Neural progenitor cell (in vitro differentiated cells): Measurements from ENCODE around the gene CCDC78. TPM values are rescaled to one million over a fixed set of nuclear protein-coding genes. Genes with fewer than 3 reads are reported as not detected.
"Not testable (repeated sequence)": the region's sequence is repeated elsewhere in the genome, so short reads cannot be mapped to it uniquely, and the experiment has no call there.

Experiments
- DNase-seq: peaks from one replicate; pipeline ENCODE4 v3.0.0-alpha.2; 2016; ENCODE audit warnings: low spot score
- H2AFZ ChIP-seq: fragments of 200-600 bp; sonication (generic); replicated peaks from 2 replicates; pipeline ENCODE4 v1.6.1; 2016; ENCODE audit warnings: antibody characterized with exemption
- H3F3A ChIP-seq: fragments of 200-600 bp; sonication (generic); 2 replicates; pipeline ENCODE4 v1.6.1; 2016; ENCODE audit warnings: antibody characterized with exemption, low read depth
- H3K27ac ChIP-seq: fragments of 200-600 bp; sonication (generic); 2 replicates; pipeline ENCODE4 v1.5.1; 2016; ENCODE audit warnings: mild to moderate bottlenecking
- H3K27me3 ChIP-seq: fragments of 200-600 bp; sonication (generic); 2 replicates; pipeline ENCODE4 v1.6.1; 2016; ENCODE audit warnings: mild to moderate bottlenecking, moderate library complexity
- H3K36me3 ChIP-seq: fragments of 200-600 bp; sonication (generic); 2 replicates; pipeline ENCODE4 v1.5.1; 2016
- H3K4me1 ChIP-seq: fragments of 200-600 bp; sonication (generic); 2 replicates; pipeline ENCODE4 v1.6.1; 2016; ENCODE audit warnings: mixed run types
- H3K4me2 ChIP-seq: fragments of 200-600 bp; sonication (generic); 2 replicates; pipeline ENCODE4 v1.6.1; 2016
- H3K4me3 ChIP-seq: fragments of 200-600 bp; sonication (generic); 2 replicates; pipeline ENCODE4 v1.5.1; 2016
- H3K79me2 ChIP-seq: fragments of 200-600 bp; sonication (generic); 2 replicates; pipeline ENCODE4 v1.6.1; 2016; ENCODE audit warnings: low read depth
- H3K9ac ChIP-seq: fragments of 200-600 bp; sonication (generic); 2 replicates; pipeline ENCODE4 v1.6.1; 2016
- H3K9me3 ChIP-seq: fragments of 200-600 bp; sonication (generic); 2 replicates; pipeline ENCODE4 v1.5.1; 2016; ENCODE audit warnings: low read depth
- H4K20me1 ChIP-seq: fragments of 200-600 bp; sonication (generic); 2 replicates; pipeline ENCODE4 v1.6.1; 2016; ENCODE audit warnings: low read depth
- H3K27ac Mint-ChIP-seq: 3 replicates; pipeline ENCODE4 v1.8.0; 2021; ENCODE audit warnings: mixed read lengths
- H3K27me3 Mint-ChIP-seq: 2 replicates; pipeline ENCODE4 v1.8.0; 2022; ENCODE audit warnings: low read depth, mild to moderate bottlenecking, inconsistent platforms, moderate library complexity, mixed read lengths; ENCODE audit not compliant: insufficient read depth
- H3K36me3 Mint-ChIP-seq: 3 replicates; pipeline ENCODE4 v1.8.0; 2021; ENCODE audit warnings: mixed read lengths
- H3K4me1 Mint-ChIP-seq: 3 replicates; pipeline ENCODE4 v1.8.0; 2021; ENCODE audit warnings: mixed read lengths
- H3K4me3 Mint-ChIP-seq: 3 replicates; pipeline ENCODE4 v1.8.0; 2021; ENCODE audit warnings: mild to moderate bottlenecking, moderate library complexity, mixed read lengths
- H3K9me3 Mint-ChIP-seq: 3 replicates; pipeline ENCODE4 v1.8.0; 2020; ENCODE audit warnings: mixed read lengths
- CTCF ChIP-seq: fragments of 200-600 bp; sonication (generic); IDR thresholded peaks from 2 replicates; pipeline ENCODE4 v1.5.1; 2017; ENCODE audit warnings: antibody characterized with exemption, mild to moderate bottlenecking
- EZH2 ChIP-seq: fragments of 200-600 bp; sonication (generic); IDR thresholded peaks from 2 replicates; pipeline ENCODE4 v1.6.1; 2017; ENCODE audit warnings: antibody characterized with exemption, mild to moderate bottlenecking, moderate library complexity
- EZH2phosphoT487 ChIP-seq: fragments of 200-600 bp; sonication (generic); IDR thresholded peaks from 2 replicates; pipeline ENCODE4 v1.6.1; 2017; ENCODE audit warnings: antibody characterized with exemption
- total RNA-seq: library from RNA; depleted of rRNA; stranded (reverse); fragments of >200 nt; gene quantifications from 2 replicates; pipeline ENCODE4 v1.2.3, GENCODE V29; 2015; ENCODE audit warnings: low replicate concordance

CCDC78 gene
- total RNA-seq, 1 donor from 2014 or later: 0.67 TPM

GRCh38 chr16:693364-693763 is 32.9 kb downstream of the CCDC78 start:
- Histone ChIP-seq H3K4me2 (peak overlapping the region; percentile 76), H3K79me2 (peaks cover 10% of the 10 kb centered on the region), H3K9me3 (no peaks in the 10 kb centered on the region), H3K4me1 (peaks cover 8% of the 10 kb centered on the region), H3K27me3 (peaks cover 80% of the 10 kb centered on the region), H3K4me3 (peak overlapping the region; percentile 44), H4K20me1 (peaks cover 13% of the 10 kb centered on the region), H3F3A (peaks cover 32% of the 10 kb centered on the region), H2AFZ (no peak overlapping the region), H3K36me3 (no peaks in the 10 kb centered on the region), H3K9ac (no peak overlapping the region), H3K27ac (no peak overlapping the region)
- Mint-ChIP-seq H3K9me3 (no peaks in the 10 kb centered on the region), H3K27me3 (peaks cover 36% of the 10 kb centered on the region), H3K4me3 (peak overlapping the region; percentile 48), H3K36me3 (no peaks in the 10 kb centered on the region), H3K4me1 (peaks cover 16% of the 10 kb centered on the region), H3K27ac (no peak overlapping the region)
- TF ChIP-seq CTCF: no peak
- TF ChIP-seq EZH2: no peak
- TF ChIP-seq EZH2phosphoT487: no peak
- DNase-seq: no peak

- H3K79me2 ChIP-seq: peaks cover 10% of the 10 kb centered on the region
- Mint-ChIP-seq H3K36me3 (no peaks in the 10 kb centered on the region), H3K4me1 (peaks cover 16% of the 10 kb centered on the region), H3K27ac (no peak overlapping the region), H3K4me3 (peak overlapping the region; percentile 81), H3K27me3 (peaks cover 38% of the 10 kb centered on the region), H3K9me3 (no peaks in the 10 kb centered on the region)
- H3K4me2 ChIP-seq: no peak overlapping the region
- no peaks in the 10 kb centered on the region for H3K9me3 ChIP-seq
- H3K27me3 ChIP-seq: peaks cover 71% of the 10 kb centered on the region
- H3F3A ChIP-seq: peaks cover 32% of the 10 kb centered on the region
- DNase-seq: no peak
- peaks cover 13% of the 10 kb centered on the region for H4K20me1 ChIP-seq
- no peak overlapping the region for H3K27ac ChIP-seq
- no peak overlapping the region for H3K4me3 ChIP-seq
- no peak for TF ChIP-seq EZH2
- TF ChIP-seq CTCF: no peak
- TF ChIP-seq EZH2phosphoT487: no peak
- no peaks in the 10 kb centered on the region for H3K36me3 ChIP-seq
- no peak overlapping the region for H2AFZ ChIP-seq
- H3K9ac ChIP-seq: no peak overlapping the region
- H3K4me1 ChIP-seq: peaks cover 8% of the 10 kb centered on the region
Measured at GRCh38 chr16:692356-693108, 33.7 kb downstream of the CCDC78 start.

- H3K4me1 Mint-ChIP-seq: peaks cover 16% of the 10 kb centered on the region
- H3K27ac ChIP-seq, DNase-seq, H3K9me3 ChIP-seq, H3K4me1 ChIP-seq, H3K36me3 Mint-ChIP-seq, H3K4me2 ChIP-seq, H3K4me3 ChIP-seq, H3K9me3 Mint-ChIP-seq, H3K27ac Mint-ChIP-seq, H2AFZ ChIP-seq, H3K9ac ChIP-seq, H3K36me3 ChIP-seq: not testable (repeated sequence)
- Histone ChIP-seq H3F3A (peaks cover 32% of the 10 kb centered on the region), H3K27me3 (peaks cover 58% of the 10 kb centered on the region), H4K20me1 (peaks cover 13% of the 10 kb centered on the region), H3K79me2 (peaks cover 10% of the 10 kb centered on the region)
- H3K27me3 Mint-ChIP-seq: peaks cover 32% of the 10 kb centered on the region
- H3K4me3 Mint-ChIP-seq: peak overlapping the region; percentile 94
Measured at GRCh38 chr16:691242-691641, 35.0 kb downstream of the CCDC78 start.

GRCh38 chr16:689175-689897 is 36.9 kb downstream of the CCDC78 start:
- no peaks in the 10 kb centered on the region for H3K9me3 Mint-ChIP-seq
- TF ChIP-seq EZH2phosphoT487 (no peak), EZH2 (no peak), CTCF (no peak)
- Histone ChIP-seq H3K4me1 (peaks cover 1% of the 10 kb centered on the region), H3K9me3 (no peaks in the 10 kb centered on the region), H3K27ac (no peak overlapping the region), H3F3A (peaks cover 41% of the 10 kb centered on the region), H3K79me2 (peaks cover 10% of the 10 kb centered on the region), H2AFZ (no peak overlapping the region), H4K20me1 (no peaks in the 10 kb centered on the region), H3K36me3 (no peaks in the 10 kb centered on the region), H3K27me3 (peaks cover 39% of the 10 kb centered on the region), H3K4me3 (peak overlapping the region; percentile 79), H3K4me2 (peak overlapping the region; percentile 96), H3K9ac (peak overlapping the region; percentile 64)
- DNase-seq: no peak
- no peak overlapping the region for H3K27ac Mint-ChIP-seq
- H3K36me3 Mint-ChIP-seq: no peaks in the 10 kb centered on the region
- peaks cover 12% of the 10 kb centered on the region for H3K4me1 Mint-ChIP-seq
- H3K27me3 Mint-ChIP-seq: peaks cover 21% of the 10 kb centered on the region
- H3K4me3 Mint-ChIP-seq: peak overlapping the region; percentile 94
